Dedifferentiated amniotic fluid mesenchymal stem cell (primary cell): Measurements from ENCODE around the gene IGFBP5.

Experiments
- DNase-seq: peaks from one replicate; pipeline ENCODE4 v3.0.0-alpha.2; 2016; ENCODE audit errors: extremely low spot score

Gene IGFBP5

GRCh38 chr2:216688731-216689340 is 6.5 kb downstream of the IGFBP5 start:
- DNase-seq, result no peak

- no peak for DNase-seq
Measured at GRCh38 chr2:216687646-216688045, 7.7 kb downstream of the IGFBP5 start.

GRCh38 chr2:216687111-216687510 is 8.2 kb downstream of the IGFBP5 start:
- DNase-seq, result no peak

- no peak for DNase-seq
Measured at GRCh38 chr2:216685327-216685875, 9.9 kb downstream of the IGFBP5 start.

GRCh38 chr2:216683846-216684245 is 11.5 kb downstream of the IGFBP5 start:
- peak; percentile 91 for DNase-seq

GRCh38 chr2:216681683-216682082 is 13.7 kb downstream of the IGFBP5 start:
- DNase-seq, result no peak

GRCh38 chr2:216680951-216681629 is 14.3 kb downstream of the IGFBP5 start:
- no peak for DNase-seq

- no peak for DNase-seq
Measured at GRCh38 chr2:216679658-216680024, 15.7 kb downstream of the IGFBP5 start.

GRCh38 chr2:216678813-216679657 is 16.3 kb downstream of the IGFBP5 start:
- DNase-seq, result no peak

GRCh38 chr2:216678098-216678465 is 17.3 kb downstream of the IGFBP5 start:
- DNase-seq, result no peak

GRCh38 chr2:216677439-216678097 is 17.8 kb downstream of the IGFBP5 start:
- no peak for DNase-seq

GRCh38 chr2:216676630-216677029 is 18.7 kb downstream of the IGFBP5 start:
- DNase-seq, result no peak

GRCh38 chr2:216674376-216674775 is 21.0 kb downstream of the IGFBP5 start:
- DNase-seq, result no peak

- no peak for DNase-seq
Measured at GRCh38 chr2:216673609-216674008, 21.7 kb downstream of the IGFBP5 start.

- no peak for DNase-seq
Measured at GRCh38 chr2:216673021-216673420, 22.3 kb downstream of the IGFBP5 start.

GRCh38 chr2:216672466-216672865 is 22.9 kb downstream of the IGFBP5 start:
- DNase-seq, result no peak

- DNase-seq, result no peak
Measured at GRCh38 chr2:216671791-216672343, 23.5 kb downstream of the IGFBP5 start.

- no peak for DNase-seq
Measured at GRCh38 chr2:216671081-216671411, 24.3 kb downstream of the IGFBP5 start.

GRCh38 chr2:216670266-216671080 is 24.9 kb downstream of the IGFBP5 start:
- DNase-seq, result no peak

GRCh38 chr2:216666461-216667233 is 28.7 kb downstream of the IGFBP5 start:
- DNase-seq, result peak; percentile 58
